Mucosa of stomach (tissue), 1 donor: ENCODE data around the gene AMTN.

Source experiments
- H3K27me3 ChIP-seq: one replicate; pipeline ENCODE4 v1.7.0; 2013; ENCODE audit warnings: mild to moderate bottlenecking, low read length; ENCODE audit not compliant: control insufficient read depth, insufficient read depth
- H3K36me3 ChIP-seq: one replicate; pipeline ENCODE4 v1.7.0; 2013; ENCODE audit warnings: low read length; ENCODE audit not compliant: control insufficient read depth, insufficient read depth
- H3K4me1 ChIP-seq: one replicate; pipeline ENCODE4 v1.7.0; 2013; ENCODE audit warnings: mild to moderate bottlenecking, low read length; ENCODE audit not compliant: control insufficient read depth, insufficient read depth
- H3K4me3 ChIP-seq: one replicate; pipeline ENCODE4 v1.7.0; 2013; ENCODE audit warnings: low read length
- H3K9ac ChIP-seq: one replicate; pipeline ENCODE4 v1.7.0; 2013; ENCODE audit warnings: mild to moderate bottlenecking, low read length, moderate library complexity
- H3K9me3 ChIP-seq: one replicate; pipeline ENCODE4 v1.7.0; 2013; ENCODE audit warnings: mild to moderate bottlenecking, low read length, moderate library complexity; ENCODE audit not compliant: control insufficient read depth
- donor health status: Pancreatic carcinoma.

Gene AMTN

GRCh38 chr4:70571772-70572171 is 53.4 kb downstream of the AMTN start:
- Histone ChIP-seq H3K4me1 (no peaks in the 10 kb centered on the region), H3K36me3 (no peaks in the 10 kb centered on the region), H3K27me3 (no peaks in the 10 kb centered on the region), H3K4me3 (no peak overlapping the region), H3K9me3 (no peaks in the 10 kb centered on the region), H3K9ac (no peak overlapping the region)

GRCh38 chr4:70575964-70576363 is 57.6 kb downstream of the AMTN start:
- Histone ChIP-seq H3K27me3 (no peaks in the 10 kb centered on the region), H3K36me3 (no peaks in the 10 kb centered on the region), H3K4me1 (no peaks in the 10 kb centered on the region), H3K4me3 (no peak overlapping the region), H3K9ac (no peak overlapping the region), H3K9me3 (no peaks in the 10 kb centered on the region)

- Histone ChIP-seq H3K4me1 (no peaks in the 10 kb centered on the region), H3K36me3 (no peaks in the 10 kb centered on the region), H3K4me3 (no peak overlapping the region), H3K9me3 (no peaks in the 10 kb centered on the region), H3K27me3 (no peaks in the 10 kb centered on the region), H3K9ac (no peak overlapping the region)
These were observed 59.0 kb downstream of the AMTN start for GRCh38 chr4:70577220-70577927.

DNA sequence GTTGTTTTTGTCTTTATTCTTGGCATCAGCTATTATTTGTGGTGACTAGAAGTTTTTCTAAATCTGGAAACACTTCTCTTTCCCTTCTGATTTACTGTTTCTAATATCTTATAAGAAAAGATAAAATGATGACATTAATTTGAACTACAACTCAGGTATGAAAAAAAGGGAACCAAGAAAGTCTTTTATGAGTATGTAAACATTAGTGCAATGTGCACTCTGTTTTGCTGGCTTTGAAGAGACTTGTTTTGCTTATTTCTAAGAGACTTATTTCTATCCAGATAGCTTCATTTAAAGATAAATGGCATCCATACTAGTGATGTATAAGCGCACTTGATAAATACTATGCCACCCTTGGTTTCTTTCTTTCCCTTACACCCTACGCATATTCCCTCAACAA is 63.6 kb downstream of the AMTN start:
- H3K4me1 ChIP-seq, result peaks cover 7% of the 10 kb centered on the region
- H3K27me3 ChIP-seq, result no peaks in the 10 kb centered on the region
- no peaks in the 10 kb centered on the region for H3K9me3 ChIP-seq
- H3K36me3 ChIP-seq, result no peaks in the 10 kb centered on the region
- H3K9ac ChIP-seq, result no peak overlapping the region
- no peak overlapping the region for H3K4me3 ChIP-seq
